ENCODE measurements around the gene CEP70.

Gene CEP70

GRCh38 chr3:138448631-138449030 lies 145.4 kb downstream of the CEP70 start:
- DNase-seq: no peak

DNA sequence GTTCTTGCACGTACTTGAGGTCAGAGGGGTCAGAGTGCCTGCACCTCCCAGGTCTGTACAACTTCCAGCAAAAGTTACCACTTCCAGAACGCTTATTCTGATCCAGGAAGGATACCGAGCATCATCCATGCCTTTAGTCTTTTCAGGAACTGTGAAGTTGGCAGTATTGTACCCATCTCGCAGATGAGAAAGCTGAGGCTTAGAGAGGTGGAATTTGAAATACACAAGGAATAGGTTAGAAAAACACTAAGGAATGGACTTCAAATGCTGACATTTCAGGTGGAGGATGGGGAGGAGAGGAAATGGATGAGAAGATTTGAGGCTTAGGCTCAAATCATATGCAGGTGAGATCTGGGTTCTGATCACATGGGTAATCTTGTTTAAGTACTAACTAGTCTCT lies 148.4 kb downstream of the CEP70 start:
- no peak for DNase-seq

DNA sequence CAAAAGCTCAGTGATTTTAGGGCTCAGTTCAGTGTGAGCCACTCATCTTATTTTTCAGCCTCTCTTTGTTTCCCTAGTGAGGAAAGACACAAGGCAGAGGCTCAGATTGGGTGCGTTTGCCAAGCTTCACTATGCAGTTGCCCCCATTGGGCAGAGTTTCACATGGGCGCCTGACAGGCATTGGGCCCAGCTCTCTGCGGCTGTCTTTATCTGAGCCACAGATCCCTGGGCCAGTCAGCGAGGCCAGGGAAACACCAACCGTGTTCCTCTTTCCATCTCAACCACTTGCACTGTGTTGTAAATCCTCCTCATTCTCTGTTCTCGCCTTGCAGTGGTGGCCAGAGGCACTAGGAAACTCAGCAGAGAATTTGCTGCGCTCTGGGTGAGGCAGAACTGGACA lies 148.8 kb downstream of the CEP70 start:
- no peak for DNase-seq

Measured in NCI-H2107 (cell line).